OCI-LY1 (cell line): Measurements from ENCODE around the gene NPIPA8.
"Not testable (repeated sequence)": the region's sequence is repeated elsewhere in the genome, so short reads cannot be mapped to it uniquely, and the experiment has no call there.

Experiments
- CTCF ChIP-seq: fragments of 200-600 bp; sonication (generic), shearing (Covaris generic); IDR thresholded peaks from 2 replicates; pipeline ENCODE4 v1.5.1; 2017; ENCODE audit warnings: mild to moderate bottlenecking, antibody characterized with exemption, low read length, moderate library complexity, mixed read lengths
- EZH2 ChIP-seq: fragments of 200-600 bp; sonication (generic), shearing (Covaris generic); IDR thresholded peaks from 2 replicates; pipeline ENCODE4 v1.8.0; 2017; ENCODE audit warnings: borderline replicate concordance, mixed run types, mild to moderate bottlenecking, antibody characterized with exemption, low read length, moderate library complexity, mixed read lengths

GRCh38 chr16:18270171-18270570 is 66.4 kb downstream of the NPIPA8 start:
- TF ChIP-seq CTCF, EZH2: not testable (repeated sequence)
